Left lung (tissue), 10 donors: ENCODE results near the gene HDAC4. TPM values are rescaled to one million over a fixed set of nuclear protein-coding genes. Genes with fewer than 3 reads are reported as not detected.

Experiments used
- ATAC-seq: fragments of 200-7000 bp; cut with Tn5 transposase; one replicate; pipeline ENCODE4 v1.9.1; 2020; ENCODE audit warnings: moderate library complexity
- DNase-seq, 4 donors: peaks; one replicate each; pipeline ENCODE4 v3.0.0-alpha.2; 2013 to 2020
- H3K27ac ChIP-seq, 2 donors: fragments of 200-600 bp; sonication (generic) in 1 of 2; one replicate each; pipeline versions ENCODE4 v1.5.0 to v1.8.0; 2020 to 2021
- H3K27me3 ChIP-seq, 2 donors: fragments of 200-600 bp; sonication (generic) in 1 of 2; one replicate each; pipeline versions ENCODE4 v1.5.0 to v1.8.0; 2020 to 2021
- H3K36me3 ChIP-seq, 2 donors: fragments of 200-600 bp; sonication (generic) in 1 of 2; one replicate each; pipeline versions ENCODE4 v1.5.0 to v1.8.0; 2020 to 2021
- H3K4me1 ChIP-seq, 2 donors: fragments of 200-600 bp; one replicate each; pipeline ENCODE4 v1.8.0; 2021
- H3K4me3 ChIP-seq, 2 donors: fragments of 200-600 bp; sonication (generic) in 1 of 2; one replicate each; pipeline versions ENCODE4 v1.5.0 to v1.8.0; 2020 to 2021; ENCODE audit warnings: mild to moderate bottlenecking in 1 of 2
- H3K9me3 ChIP-seq, 2 donors: fragments of 200-600 bp; sonication (generic) in 1 of 2; one replicate each; pipeline versions ENCODE4 v1.5.0 to v1.8.0; 2020 to 2021
- intact Hi-C, 2 donors: fragments of 100-400 bp; cut with DNase I; formaldehyde crosslinking; loops; one replicate each; pipeline versions ENCODE4 v1.11.2 to v1.14.2; 2022
- polyA plus RNA-seq, 6 donors: library from polyadenylated mRNA; unstranded; fragments of 120-200 nt; gene quantifications; one replicate each; pipeline ENCODE4 v1.2.1, GENCODE V29; 2013; ENCODE audit not compliant: insufficient read length in 6 of 6
- total RNA-seq, 2 donors: library from RNA; stranded (reverse); fragmentation: NEBNext Ultra II Directional; extraction: Animal tissue kit (Norgen Biotek cat#: 25700); gene quantifications; one replicate each; pipeline ENCODE4 v1.2.1, GENCODE V29; 2021
- TF ChIP-seq, protein P1 (sequence below), 2 donors: fragments of 200-600 bp; sonication (generic) in 1 of 2; IDR thresholded peaks; one replicate each; pipeline versions ENCODE4 v1.5.0 to v1.8.0; 2021; ENCODE audit warnings: antibody characterized with exemption in 2 of 2
- donor health status: DM: no; HTN: yes; CAD: no.
- donor health status: DM: no; HTN: no; CAD: no.

Gene HDAC4
- total and polyA plus RNA-seq, 8 donors: 9.9 to 36.8 (median 12.8) TPM

DNA sequence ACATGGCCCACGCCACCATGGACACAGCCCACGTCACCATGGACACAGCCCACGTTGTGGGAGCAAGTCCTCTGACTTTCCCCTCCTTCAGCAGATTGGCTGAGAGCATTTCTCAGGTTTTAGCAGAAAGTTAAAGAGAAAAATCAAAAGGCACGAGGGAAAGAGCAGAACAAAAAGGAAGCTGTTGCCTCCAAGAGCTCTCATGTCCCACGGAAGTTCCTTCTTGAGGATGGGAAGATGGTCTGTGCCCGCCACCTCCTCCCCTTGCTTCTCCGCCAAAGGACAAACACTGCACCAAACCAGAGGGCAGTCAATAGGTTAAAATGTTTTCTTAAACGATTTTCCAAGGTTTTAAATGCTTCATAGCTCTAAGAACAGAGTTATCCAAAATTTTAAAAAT, 148.4 kb downstream of the HDAC4 start:
- no peak for ATAC-seq
- no peaks in the 10 kb centered on the region for H3K36me3 ChIP-seq
- no peaks in the 10 kb centered on the region for H3K27me3 ChIP-seq
- peak overlapping the region; percentile 34 to 69 for H3K27ac ChIP-seq
- no peak for DNase-seq
- TF ChIP-seq, protein P1, sequence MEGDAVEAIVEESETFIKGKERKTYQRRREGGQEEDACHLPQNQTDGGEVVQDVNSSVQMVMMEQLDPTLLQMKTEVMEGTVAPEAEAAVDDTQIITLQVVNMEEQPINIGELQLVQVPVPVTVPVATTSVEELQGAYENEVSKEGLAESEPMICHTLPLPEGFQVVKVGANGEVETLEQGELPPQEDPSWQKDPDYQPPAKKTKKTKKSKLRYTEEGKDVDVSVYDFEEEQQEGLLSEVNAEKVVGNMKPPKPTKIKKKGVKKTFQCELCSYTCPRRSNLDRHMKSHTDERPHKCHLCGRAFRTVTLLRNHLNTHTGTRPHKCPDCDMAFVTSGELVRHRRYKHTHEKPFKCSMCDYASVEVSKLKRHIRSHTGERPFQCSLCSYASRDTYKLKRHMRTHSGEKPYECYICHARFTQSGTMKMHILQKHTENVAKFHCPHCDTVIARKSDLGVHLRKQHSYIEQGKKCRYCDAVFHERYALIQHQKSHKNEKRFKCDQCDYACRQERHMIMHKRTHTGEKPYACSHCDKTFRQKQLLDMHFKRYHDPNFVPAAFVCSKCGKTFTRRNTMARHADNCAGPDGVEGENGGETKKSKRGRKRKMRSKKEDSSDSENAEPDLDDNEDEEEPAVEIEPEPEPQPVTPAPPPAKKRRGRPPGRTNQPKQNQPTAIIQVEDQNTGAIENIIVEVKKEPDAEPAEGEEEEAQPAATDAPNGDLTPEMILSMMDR (IDR thresholded peaks at IDR 0.05): no peak
- no peaks in the 10 kb centered on the region for H3K9me3 ChIP-seq
- H3K4me3 ChIP-seq: no peak overlapping the region
- peaks cover 17 to 85% of the 10 kb centered on the region in 2 donors for H3K4me1 ChIP-seq
- intact Hi-C loops: no loop called here

DNA sequence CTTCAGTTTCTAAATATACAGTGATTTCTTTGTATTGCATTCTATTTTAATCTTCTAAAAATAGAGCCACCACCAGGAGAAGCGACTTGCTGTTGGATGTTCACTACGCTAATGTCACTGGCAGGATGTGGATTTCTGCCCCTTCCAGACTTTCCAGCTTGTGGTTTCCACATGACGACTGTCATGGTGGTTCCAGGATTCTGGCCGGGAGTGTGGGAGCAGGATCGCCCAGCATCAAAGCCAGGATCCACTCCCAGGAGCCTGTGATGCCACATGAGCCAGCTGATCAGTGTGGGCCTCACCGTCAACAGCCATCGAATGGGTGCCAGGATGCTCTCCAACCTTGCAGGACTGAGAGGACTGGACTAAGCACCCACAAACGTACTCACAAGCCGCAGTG, 148.8 kb downstream of the HDAC4 start:
- Histone ChIP-seq H3K27me3 (no peaks in the 10 kb centered on the region), H3K27ac (peak overlapping the region in 1 of 2 donors; percentile 69), H3K9me3 (no peaks in the 10 kb centered on the region), H3K4me3 (no peak overlapping the region), H3K36me3 (no peaks in the 10 kb centered on the region), H3K4me1 (peaks cover 17 to 82% of the 10 kb centered on the region in 2 donors)
- intact Hi-C loops: no loop called here
- DNase-seq (no peak), ATAC-seq (no peak)
- TF ChIP-seq, protein P1 (IDR thresholded peaks at IDR 0.05): no peak

GRCh38 chr2:239250216-239251081, 150.4 kb downstream of the HDAC4 start:
- peak overlapping the region in 1 of 2 donors; percentile 28 for H3K27ac ChIP-seq
- ATAC-seq (no peak), DNase-seq (no peak)
- H3K9me3 ChIP-seq: no peaks in the 10 kb centered on the region
- TF ChIP-seq, protein P1 (IDR thresholded peaks at IDR 0.05): no peak
- H3K36me3 ChIP-seq: no peaks in the 10 kb centered on the region
- H3K27me3 ChIP-seq: no peaks in the 10 kb centered on the region
- H3K4me1 ChIP-seq: peaks cover 17 to 82% of the 10 kb centered on the region in 2 donors
- no peak overlapping the region for H3K4me3 ChIP-seq
- intact Hi-C loops: no loop called here

GRCh38 chr2:239249776-239250175, 151.0 kb downstream of the HDAC4 start:
- H3K9me3 ChIP-seq: no peaks in the 10 kb centered on the region
- DNase-seq: peak in 3 of 4 donors; percentile 78 to 96 (median 92)

DNA sequence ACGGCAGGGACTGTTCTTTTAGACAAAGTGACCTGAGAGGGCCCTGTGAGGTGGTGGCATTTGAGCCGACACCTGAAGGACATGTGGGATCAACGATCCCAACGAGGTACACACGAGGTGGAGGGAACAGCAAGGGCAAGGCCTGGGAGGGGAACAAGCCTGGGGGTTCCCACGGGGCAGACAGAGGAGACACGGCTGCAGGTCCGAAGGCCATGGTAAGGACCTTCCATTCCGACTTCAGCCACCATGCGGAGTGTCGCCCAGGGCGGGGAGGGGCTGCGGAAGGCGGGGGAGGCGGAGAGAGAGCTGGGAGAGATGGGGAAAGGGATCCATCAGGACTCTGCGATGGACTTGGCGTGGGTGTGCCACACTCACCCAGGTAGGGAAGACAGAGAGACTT, 151.8 kb downstream of the HDAC4 start:
- no peaks in the 10 kb centered on the region for H3K27me3 ChIP-seq
- TF ChIP-seq, protein P1 (IDR thresholded peaks at IDR 0.05): no peak
- H3K27ac ChIP-seq: no peak overlapping the region
- DNase-seq (no peak), ATAC-seq (no peak)
- intact Hi-C loops: no loop called here
- H3K4me3 ChIP-seq: no peak overlapping the region
- peaks cover 17 to 73% of the 10 kb centered on the region in 2 donors for H3K4me1 ChIP-seq
- H3K9me3 ChIP-seq: no peaks in the 10 kb centered on the region
- H3K36me3 ChIP-seq: no peaks in the 10 kb centered on the region

More at GRCh38 chr2:239249776-239250175, 151.0 kb downstream of the HDAC4 start:
- ATAC-seq: peak; percentile 67
- Histone ChIP-seq H3K36me3 (no peaks in the 10 kb centered on the region), H3K27me3 (no peaks in the 10 kb centered on the region), H3K27ac (peak overlapping the region in 1 of 2 donors; percentile 28), H3K4me3 (no peak overlapping the region), H3K4me1 (peaks cover 17 to 80% of the 10 kb centered on the region in 2 donors)
- TF ChIP-seq, protein P1 (IDR thresholded peaks at IDR 0.05): no peak
- intact Hi-C loops: no loop called here
